Right atrium auricular region (tissue), 2 donors: ENCODE data around the gene EEF2KMT. TPM values are rescaled to one million over a fixed set of nuclear protein-coding genes. Genes with fewer than 3 reads are reported as not detected.
"Not testable (repeated sequence)": the region's sequence is repeated elsewhere in the genome, so short reads cannot be mapped to it uniquely, and the experiment has no call there.

Experiments used
- DNase-seq: peaks from one replicate; pipeline ENCODE4 v3.0.0-alpha.2; 2019; ENCODE audit warnings: low spot score
- H3K27ac ChIP-seq, 2 donors: fragments of 200-600 bp; sonication (generic); 1 replicate in 1 of 2; 2 replicates in 1 of 2; pipeline ENCODE4 v1.5.1; 2016 to 2019
- H3K27me3 ChIP-seq, 2 donors: fragments of 200-600 bp; sonication (generic); one replicate each; pipeline versions ENCODE4 v1.5.1 to v1.6.0; 2017 to 2019
- H3K36me3 ChIP-seq: fragments of 200-600 bp; sonication (generic); one replicate; pipeline ENCODE4 v1.5.1; 2016
- H3K4me1 ChIP-seq, 2 donors: fragments of 200-600 bp; sonication (generic); one replicate each; pipeline versions ENCODE4 v1.5.1 to v1.6.0; 2017 to 2019
- H3K4me3 ChIP-seq, 2 donors: fragments of 200-600 bp; sonication (generic); 1 replicate in 1 of 2; 2 replicates in 1 of 2; pipeline ENCODE4 v1.5.1; 2017 to 2019; ENCODE audit warnings: mild to moderate bottlenecking in 1 of 2, moderate library complexity in 1 of 2
- H3K9me3 ChIP-seq, 2 donors: fragments of 200-600 bp; sonication (generic); one replicate each; pipeline ENCODE4 v1.5.1; 2019
- CTCF ChIP-seq, 2 donors: fragments of 200-600 bp; sonication (generic); IDR thresholded peaks; one replicate each; pipeline ENCODE4 v1.5.1; 2019; ENCODE audit warnings: antibody characterized with exemption in 2 of 2
- total RNA-seq, 2 donors: library from RNA; depleted of rRNA; stranded (reverse); fragments of >200 nt; gene quantifications; one replicate each; pipeline ENCODE4 v1.1.0, GENCODE V29; 2016

The EEF2KMT gene
- total RNA-seq, 2 donors from 2014 or later, result 2.8 to 6.0 TPM

GRCh38 chr16:5088936-5089335 is 8.7 kb downstream of the EEF2KMT start:
- H3K27ac ChIP-seq, DNase-seq, H3K4me1 ChIP-seq, H3K9me3 ChIP-seq, H3K27me3 ChIP-seq, H3K4me3 ChIP-seq, H3K36me3 ChIP-seq: not testable (repeated sequence)

GRCh38 chr16:5088086-5088790 is 9.4 kb downstream of the EEF2KMT start:
- not testable (repeated sequence) for H3K9me3 ChIP-seq, H3K4me3 ChIP-seq, H3K27me3 ChIP-seq, H3K27ac ChIP-seq, DNase-seq, H3K4me1 ChIP-seq, H3K36me3 ChIP-seq

- H3K36me3 ChIP-seq, DNase-seq, H3K4me3 ChIP-seq, H3K27me3 ChIP-seq, H3K27ac ChIP-seq, H3K9me3 ChIP-seq, H3K4me1 ChIP-seq: not testable (repeated sequence)
Measured at GRCh38 chr16:5085716-5086115, 11.9 kb downstream of the EEF2KMT start.

GRCh38 chr16:5084802-5085201 is 12.8 kb downstream of the EEF2KMT start:
- H3K27me3 ChIP-seq, H3K4me1 ChIP-seq, H3K27ac ChIP-seq, H3K9me3 ChIP-seq, H3K4me3 ChIP-seq, H3K36me3 ChIP-seq: not testable (repeated sequence)
- DNase-seq, result peak; percentile 64
- peak; percentile 43 to 64 for TF ChIP-seq CTCF (IDR thresholded peaks at IDR 0.05)

- not testable (repeated sequence) for DNase-seq, H3K27me3 ChIP-seq, H3K4me1 ChIP-seq, H3K27ac ChIP-seq, H3K9me3 ChIP-seq, H3K4me3 ChIP-seq
- H3K36me3 ChIP-seq, result peaks cover 12% of the 10 kb centered on the region
Measured at GRCh38 chr16:5084099-5084731, 13.4 kb downstream of the EEF2KMT start.

GRCh38 chr16:5083646-5084045 is 13.9 kb downstream of the EEF2KMT start:
- H3K4me1 ChIP-seq, H3K9me3 ChIP-seq, H3K27ac ChIP-seq, H3K4me3 ChIP-seq, DNase-seq, H3K27me3 ChIP-seq: not testable (repeated sequence)
- H3K36me3 ChIP-seq, result peaks cover 15% of the 10 kb centered on the region

GRCh38 chr16:5080996-5081395 is 16.6 kb downstream of the EEF2KMT start:
- H3K27ac ChIP-seq, DNase-seq, H3K27me3 ChIP-seq, H3K4me1 ChIP-seq, H3K9me3 ChIP-seq, H3K4me3 ChIP-seq: not testable (repeated sequence)
- peaks cover 28% of the 10 kb centered on the region for H3K36me3 ChIP-seq

GRCh38 chr16:5080461-5080860 is 17.1 kb downstream of the EEF2KMT start:
- not testable (repeated sequence) for H3K4me3 ChIP-seq, H3K27ac ChIP-seq, DNase-seq, H3K9me3 ChIP-seq, H3K27me3 ChIP-seq, H3K4me1 ChIP-seq
- H3K36me3 ChIP-seq, result peaks cover 32% of the 10 kb centered on the region

- no peak for DNase-seq
- Histone ChIP-seq H3K9me3 (no peaks in the 10 kb centered on the region), H3K4me3 (no peak overlapping the region), H3K4me1 (no peaks in the 10 kb centered on the region), H3K27ac (no peak overlapping the region), H3K27me3 (no peaks in the 10 kb centered on the region), H3K36me3 (peaks cover 37% of the 10 kb centered on the region)
- TF ChIP-seq CTCF (IDR thresholded peaks at IDR 0.05), result no peak
Measured at GRCh38 chr16:5078626-5079025, 19.0 kb downstream of the EEF2KMT start.
